ENCODE measurements around the gene ANKRD39. TPM values are rescaled to one million over a fixed set of nuclear protein-coding genes. Genes with fewer than 3 reads are reported as not detected.

The ANKRD39 gene
- total and polyA plus RNA-seq, 7 donors: 11.4 to 34.1 (median 14.8) TPM

GRCh38 chr2:96823198-96823597 lies 34.6 kb downstream of the ANKRD39 start:
- intact Hi-C loops (cut with DNase I): no loop called here
- Histone ChIP-seq H3K27ac (peak overlapping the region; percentile 54 to 64 (median 58)), H3K36me3 (peaks cover 9 to 34% (median 25%) of the 10 kb centered on the region in 4 donors), H3K27me3 (no peaks in the 10 kb centered on the region), H3K9me3 (no peaks in the 10 kb centered on the region), H3K4me1 (peaks cover 0 to 72% (median 62%) of the 10 kb centered on the region in 4 donors), H3K4me3 (no peak overlapping the region)
- WGBS, 2 donors: 91 to 92% methylated on average over 11 of the region's 11 CpGs
- DNase-seq: no peak
- no peak for TF ChIP-seq CTCF (IDR thresholded peaks at IDR 0.05)
- TF ChIP-seq POLR2AphosphoS5 (IDR thresholded peaks at IDR 0.05): no peak
- TF ChIP-seq POLR2A (IDR thresholded peaks at IDR 0.05): no peak
- no peak for TF ChIP-seq EP300 (IDR thresholded peaks at IDR 0.05)

- TF ChIP-seq EP300 (IDR thresholded peaks at IDR 0.05) (no peak), CTCF (IDR thresholded peaks at IDR 0.05) (no peak), POLR2A (IDR thresholded peaks at IDR 0.05) (no peak), POLR2AphosphoS5 (IDR thresholded peaks at IDR 0.05) (no peak)
- Histone ChIP-seq H3K9me3 (no peaks in the 10 kb centered on the region), H3K27ac (peak overlapping the region; percentile 54 to 64 (median 58)), H3K4me3 (no peak overlapping the region), H3K36me3 (peaks cover 5 to 29% (median 21%) of the 10 kb centered on the region in 4 donors), H3K4me1 (peaks cover 0 to 76% (median 66%) of the 10 kb centered on the region in 4 donors), H3K27me3 (no peaks in the 10 kb centered on the region)
- intact Hi-C loops (cut with DNase I): no loop called here
- 86 to 89% methylated on average over 4 of the region's 4 CpGs for WGBS, 2 donors
- no peak for DNase-seq
These were observed 35.0 kb downstream of the ANKRD39 start for GRCh38 chr2:96822786-96823185.

GRCh38 chr2:96821113-96821675 lies 36.6 kb downstream of the ANKRD39 start:
- Histone ChIP-seq H3K27ac (no peak overlapping the region), H3K27me3 (no peaks in the 10 kb centered on the region), H3K9me3 (no peaks in the 10 kb centered on the region), H3K4me1 (peaks cover 0 to 82% (median 74%) of the 10 kb centered on the region in 4 donors), H3K36me3 (peaks cover 0 to 14% (median 10%) of the 10 kb centered on the region in 4 donors), H3K4me3 (no peak overlapping the region)
- no peak for TF ChIP-seq POLR2A (IDR thresholded peaks at IDR 0.05)
- no peak for TF ChIP-seq CTCF (IDR thresholded peaks at IDR 0.05)
- no peak for TF ChIP-seq EP300 (IDR thresholded peaks at IDR 0.05)
- TF ChIP-seq POLR2AphosphoS5 (IDR thresholded peaks at IDR 0.05): no peak
- DNase-seq: no peak
- intact Hi-C loops (cut with DNase I): no loop called here
- WGBS, 2 donors: 45 to 81% methylated on average over 11 of the region's 11 CpGs

- Histone ChIP-seq H3K27ac (no peak overlapping the region), H3K9me3 (no peaks in the 10 kb centered on the region), H3K4me1 (peaks cover 0 to 81% (median 76%) of the 10 kb centered on the region in 4 donors), H3K4me3 (no peak overlapping the region), H3K36me3 (peaks cover 0 to 3% (median 2%) of the 10 kb centered on the region in 4 donors), H3K27me3 (no peaks in the 10 kb centered on the region)
- no peak for TF ChIP-seq POLR2AphosphoS5 (IDR thresholded peaks at IDR 0.05)
- TF ChIP-seq CTCF (IDR thresholded peaks at IDR 0.05): no peak
- TF ChIP-seq EP300 (IDR thresholded peaks at IDR 0.05): no peak
- no peak for TF ChIP-seq POLR2A (IDR thresholded peaks at IDR 0.05)
- WGBS, 2 donors: 56 to 83% methylated on average over 12 of the region's 12 CpGs
- DNase-seq: no peak
- intact Hi-C loops (cut with DNase I): loop anchor here (5.0 to 10.0 kb wide), 3 partner anchors 37 to 185 kb away; partner anchors contain the start of genes ANKRD39, KANSL3 and LMAN2L
These were observed 37.8 kb downstream of the ANKRD39 start for GRCh38 chr2:96819876-96820511.
